H1 (cell line): ENCODE measurements around the gene CORO1A. TPM values are rescaled to one million over a fixed set of nuclear protein-coding genes. Genes with fewer than 3 reads are reported as not detected.

Experiments
- CTCF ChIA-PET: fragments of 300-600 bp; sonication (Branson Sonifier 250); formaldehyde crosslinking; loops from one replicate; lab custom pipeline; 2021; ENCODE audit not compliant: partially characterized antibody; lab: Charles Lee
- POLR2A ChIA-PET: fragments of 300-600 bp; sonication (Branson Sonifier 250); formaldehyde crosslinking; loops from one replicate; lab custom pipeline; 2021; ENCODE audit warnings: inconsistent platforms; ENCODE audit not compliant: partially characterized antibody; lab: Charles Lee
- DNase-seq, 2 experiments: peaks; one replicate each; pipeline versions ENCODE4 v3.0.0 to v3.0.0-alpha.2; 2010 to 2022; ENCODE audit warnings: low spot score in 2 of 2, low read depth in 1 of 2, mixed read lengths in 1 of 2
- FAIRE-seq: peaks from 2 replicates; lab custom pipeline; 2011; peaks lifted over from hg19 to GRCh38; lab: Jason Lieb, UNC
- H2AFZ ChIP-seq: 2 replicates; pipeline ENCODE4 v1.8.1; 2012; ENCODE audit warnings: low read length, inconsistent platforms
- H2AK5ac ChIP-seq: 2 replicates; pipeline ENCODE4 v1.6.1; 2013; ENCODE audit warnings: low read depth, low read length
- H2BK120ac ChIP-seq: replicated peaks from 2 replicates; pipeline ENCODE3; 2013; ENCODE audit warnings: low read depth, low read length, inconsistent platforms
- H2BK12ac ChIP-seq: 2 replicates; pipeline ENCODE4 v1.6.1; 2013; ENCODE audit warnings: low read depth, low read length
- H2BK15ac ChIP-seq: 2 replicates; pipeline ENCODE4 v1.6.1; 2013; ENCODE audit warnings: low read length
- H2BK20ac ChIP-seq: 2 replicates; pipeline ENCODE4 v1.6.1; 2013; ENCODE audit warnings: low read length
- H2BK5ac ChIP-seq: 2 replicates; pipeline ENCODE4 v1.6.1; 2013; ENCODE audit warnings: low read depth, low read length
- H3K14ac ChIP-seq: 2 replicates; pipeline ENCODE4 v1.6.1; 2013; ENCODE audit warnings: inconsistent platforms; ENCODE audit not compliant: insufficient read length
- H3K18ac ChIP-seq: 2 replicates; pipeline ENCODE4 v1.6.1; 2013; ENCODE audit warnings: low read length; ENCODE audit errors: extremely low read depth
- H3K23ac ChIP-seq: 2 replicates; pipeline ENCODE4 v1.6.1; 2013; ENCODE audit warnings: inconsistent platforms; ENCODE audit not compliant: insufficient read length
- H3K23me2 ChIP-seq: 2 replicates; pipeline ENCODE4 v1.6.1; 2013; ENCODE audit warnings: low read depth, low read length
- H3K27ac ChIP-seq: 2 replicates; pipeline ENCODE4 v1.6.1; 2011; ENCODE audit warnings: low read depth, low read length, inconsistent platforms
- H3K27me3 ChIP-seq, 4 experiments: replicated peaks in 1 of 4; 1 replicate in 1 of 4; 2 replicates in 3 of 4; pipeline versions ENCODE4 v1.6.1 to v1.8.1; 2011 to 2013; ENCODE audit warnings: low read length in 3 of 4, mild to moderate bottlenecking in 3 of 4, inconsistent platforms in 2 of 4, mixed read lengths in 2 of 4, moderate library complexity in 1 of 4; ENCODE audit not compliant: control insufficient read depth in 3 of 4, insufficient read depth in 3 of 4; ENCODE audit errors: extremely low read depth in 1 of 4
- H3K36me3 ChIP-seq, 4 experiments: 2 replicates each; pipeline versions ENCODE4 v1.6.1 to v1.8.1; 2011 to 2013; ENCODE audit warnings: mild to moderate bottlenecking in 4 of 4, low read length in 3 of 4, moderate library complexity in 2 of 4, control low read depth in 1 of 4, inconsistent platforms in 1 of 4; ENCODE audit not compliant: insufficient read depth in 4 of 4, control insufficient read depth in 2 of 4
- H3K4ac ChIP-seq: replicated peaks from 2 replicates; pipeline ENCODE3; 2013; ENCODE audit warnings: low read length, low read depth, mixed read lengths, inconsistent platforms; ENCODE audit not compliant: insufficient read length
- H3K4me1 ChIP-seq, 4 experiments: replicated peaks in 1 of 4; 1 replicate in 1 of 4; 2 replicates in 3 of 4; pipeline versions ENCODE4 v1.6.1 to v1.8.1; 2011 to 2013; ENCODE audit warnings: low read length in 3 of 4, inconsistent platforms in 2 of 4, mixed read lengths in 1 of 4; ENCODE audit not compliant: insufficient read depth in 4 of 4, control insufficient read depth in 3 of 4
- H3K4me2 ChIP-seq, 2 experiments: 2 replicates each; pipeline versions ENCODE4 v1.6.1 to v1.8.1; 2011 to 2013; ENCODE audit warnings: low read depth in 2 of 2, low read length in 2 of 2, control low read depth in 1 of 2, inconsistent platforms in 1 of 2, mild to moderate bottlenecking in 1 of 2; ENCODE audit not compliant: insufficient read depth in 1 of 2
- H3K4me3 ChIP-seq, 4 experiments: fragments of 200-600, 300-600 bp in 1 of 4; sonication (generic), shearing (Covaris generic), sonication (Bioruptor Twin) in 1 of 4; 2 replicates each; pipeline versions ENCODE4 v1.5.1 to v1.8.1; 2011 to 2016; ENCODE audit warnings: low read length in 4 of 4, low read depth in 3 of 4, control low read depth in 2 of 4, inconsistent platforms in 2 of 4, mild to moderate bottlenecking in 2 of 4, mixed read lengths in 1 of 4, moderate library complexity in 1 of 4; ENCODE audit not compliant: insufficient read depth in 2 of 4; ENCODE audit errors: extremely low read depth in 1 of 4
- H3K56ac ChIP-seq: replicated peaks from 2 replicates; pipeline ENCODE3; 2013; ENCODE audit warnings: low read depth, mild to moderate bottlenecking, mixed read lengths, low read length, inconsistent platforms; ENCODE audit not compliant: insufficient read length
- H3K79me1 ChIP-seq: 2 replicates; pipeline ENCODE4 v1.6.1; 2013; ENCODE audit warnings: low read depth, low read length, control low read depth
- H3K79me2 ChIP-seq, 2 experiments: 2 replicates each; pipeline versions ENCODE4 v1.6.1 to v1.8.1; 2012 to 2013; ENCODE audit warnings: low read length in 2 of 2, mild to moderate bottlenecking in 2 of 2, inconsistent platforms in 1 of 2; ENCODE audit not compliant: insufficient read depth in 2 of 2, control insufficient read depth in 1 of 2
- H3K9ac ChIP-seq, 4 experiments: replicated peaks in 1 of 4; 1 replicate in 1 of 4; 2 replicates in 3 of 4; pipeline versions ENCODE4 v1.6.1 to v1.8.1; 2011 to 2013; ENCODE audit warnings: low read depth in 3 of 4, low read length in 3 of 4, control low read depth in 2 of 4, mild to moderate bottlenecking in 2 of 4, moderate library complexity in 2 of 4, inconsistent platforms in 1 of 4; ENCODE audit errors: extremely low read depth in 1 of 4
- H3K9me3 ChIP-seq, 2 experiments: 2 replicates each; pipeline versions ENCODE4 v1.6.1 to v1.8.1; 2012 to 2013; ENCODE audit warnings: mild to moderate bottlenecking in 2 of 2, moderate library complexity in 2 of 2, control low read depth in 1 of 2, inconsistent platforms in 1 of 2, low read depth in 1 of 2, low read length in 1 of 2, mixed read lengths in 1 of 2; ENCODE audit not compliant: insufficient read depth in 2 of 2
- H4K20me1 ChIP-seq, 2 experiments: replicated peaks in 1 of 2; 2 replicates each; pipeline versions ENCODE3 to v1.8.1; 2011 to 2013; ENCODE audit warnings: inconsistent platforms in 2 of 2, low read length in 2 of 2, mild to moderate bottlenecking in 1 of 2; ENCODE audit not compliant: insufficient read depth in 2 of 2, control insufficient read depth in 1 of 2
- H4K5ac ChIP-seq: 2 replicates; pipeline ENCODE4 v1.6.1; 2013; ENCODE audit warnings: low read length, low read depth, mixed read lengths, inconsistent platforms; ENCODE audit not compliant: insufficient read length
- H4K8ac ChIP-seq: 2 replicates; pipeline ENCODE4 v1.8.0; 2013; ENCODE audit warnings: mild to moderate bottlenecking, moderate library complexity, low read length, inconsistent platforms; ENCODE audit not compliant: insufficient read depth; ENCODE audit errors: extremely low read depth
- H4K91ac ChIP-seq: replicated peaks from 2 replicates; pipeline ENCODE3; 2013; ENCODE audit warnings: low read length, mixed read lengths, inconsistent platforms; ENCODE audit not compliant: insufficient read length
- BCL11A ChIP-seq, 2 experiments: IDR thresholded peaks; one replicate each; pipeline ENCODE4 v1.6.1; 2011; ENCODE audit warnings: low read depth in 2 of 2, low read length in 2 of 2, mild to moderate bottlenecking in 2 of 2
- BRCA1 ChIP-seq: IDR thresholded peaks from 2 replicates; pipeline ENCODE4 v1.6.1; 2012; ENCODE audit warnings: low read depth, low read length, improper control_type of control experiment
- CREB1 ChIP-seq: IDR thresholded peaks from 2 replicates; pipeline ENCODE4 v1.6.1; 2012; ENCODE audit warnings: inconsistent platforms
- CTCF ChIP-seq, 3 experiments: IDR thresholded peaks; 1 replicate in 2 of 3; 2 replicates in 1 of 3; pipeline versions ENCODE4 v1.5.1 to v1.6.1; 2011; ENCODE audit warnings: low read length in 3 of 3, mild to moderate bottlenecking in 3 of 3, inconsistent platforms in 2 of 3, low read depth in 1 of 3, moderate library complexity in 1 of 3; ENCODE audit not compliant: insufficient read depth in 1 of 3; ENCODE audit errors: control extremely low read depth in 1 of 3
- MAX ChIP-seq: IDR thresholded peaks from 2 replicates; pipeline ENCODE4 v1.6.1; 2012; ENCODE audit warnings: inconsistent platforms
- PHF8 ChIP-seq: fragments of 200-600 bp; sonication (generic); conservative IDR thresholded peaks from 2 replicates; pipeline ENCODE4 v1.7.1; 2012; ENCODE audit warnings: low read depth, mild to moderate bottlenecking, inconsistent platforms, low read length, moderate library complexity
- RNF2 ChIP-seq: fragments of 200-900, 300-1000 bp; sonication (generic); IDR thresholded peaks from 2 replicates; pipeline ENCODE4 v1.7.1; 2016; ENCODE audit warnings: borderline replicate concordance, low read depth, mild to moderate bottlenecking, antibody characterized with exemption, low read length; ENCODE audit not compliant: poor library complexity, severe bottlenecking; ENCODE audit errors: missing control alignments
- TBP ChIP-seq: IDR thresholded peaks from 2 replicates; pipeline ENCODE4 v1.6.1; 2011; ENCODE audit warnings: low read depth, low read length, improper control_type of control experiment
- TEAD4 ChIP-seq: IDR thresholded peaks from 2 replicates; pipeline ENCODE4 v1.6.1; 2012; ENCODE audit warnings: low read depth, low read length, inconsistent platforms, mixed read lengths
- WGBS, 2 experiments: shearing (Covaris generic) in 1 of 2; methylation state at CpG; one replicate each; pipeline versions ENCODE4 v1.1.6 to v1.1.7; 2013 to 2015; ENCODE audit warnings: low lambda C conversion rate in 2 of 2, mixed read lengths in 2 of 2, inconsistent platforms in 1 of 2, low coverage in 1 of 2, missing lambda C conversion rate in 1 of 2; ENCODE audit not compliant: insufficient replicate concordance in 2 of 2, insufficient coverage in 1 of 2, insufficient read length in 1 of 2; ENCODE audit errors: extremely low coverage in 1 of 2, missing lambda C conversion rate in 1 of 2; 5-methylcytosine and 5-hydroxymethylcytosine counted together
- polyA plus RNA-seq, 7 experiments: library from polyadenylated mRNA; depleted of rRNA in 3 of 7; stranded (reverse) in 5 of 7; unstranded in 2 of 7; fragments of >200 nt in 5 of 7; fragments of 200-250 nt in 2 of 7; gene quantifications; 1 replicate in 5 of 7; 2 replicates in 1 of 7; 4 replicates in 1 of 7; pipeline versions ENCODE4 v1.2.1 to v1.2.3, GENCODE V29; 2011 to 2013; ENCODE audit warnings: missing spikeins in 2 of 7, mixed read lengths in 2 of 7
- total RNA-seq: library from RNA; stranded (reverse); fragmentation: NEBNext Ultra II Directional; extraction: Animal tissue kit (Norgen Biotek cat#: 25700); gene quantifications from 2 replicates; pipeline ENCODE4 v1.2.1, GENCODE V29; 2021

Gene CORO1A
- total and polyA plus RNA-seq, 2 of the 8 experiments (the other 6 are each of a cell fraction or from before 2014, with no cell fraction given) = 10.9 to 11.7 TPM

- no peak for FAIRE-seq
Observed at GRCh38 chr16:30155188-30155587, 28.2 kb upstream of the CORO1A start.

More at GRCh38 chr16:30155188-30155587, 28.2 kb upstream of the CORO1A start:
- no peak for DNase-seq
- Histone ChIP-seq H2AFZ (no peak overlapping the region), H2BK20ac (no peak overlapping the region), H2BK15ac (no peak overlapping the region), H3K4ac (no peak overlapping the region), H4K91ac (no peak overlapping the region), H2BK5ac (no peak overlapping the region), H3K79me2 (no peaks in the 10 kb centered on the region), H2BK120ac (no peak overlapping the region), H3K27me3 (no peaks in the 10 kb centered on the region; a peak in 2 of 7 replicates), H3K23me2 (no peaks in the 10 kb centered on the region), H3K18ac (no peak overlapping the region), H4K5ac (no peak overlapping the region), H3K4me3 (no peak overlapping the region), H3K4me2 (no peak overlapping the region), H4K20me1 (no peaks in the 10 kb centered on the region), H2BK12ac (no peak overlapping the region), H3K79me1 (no peaks in the 10 kb centered on the region), H3K9me3 (peaks cover 0 to 7% of the 10 kb centered on the region in 2 experiments; a peak in 1 of 4 replicates), H3K4me1 (no peaks in the 10 kb centered on the region), H3K56ac (no peak overlapping the region), H3K23ac (no peak overlapping the region), H3K27ac (no peak overlapping the region), H3K36me3 (no peaks in the 10 kb centered on the region), H3K9ac (no peak overlapping the region), H2AK5ac (no peak overlapping the region), H4K8ac (no peak overlapping the region), H3K14ac (no peak overlapping the region)
- CTCF ChIA-PET = no interaction called here
- 92% methylated on average over 5 of the region's 5 CpGs; no CpG with 5 or more reads in 1 of the 2 experiments for WGBS, 2 experiments
- POLR2A ChIA-PET = interaction anchor here (0.6 kb wide), 1 partner anchor 9 kb away, joined by 3 read pairs; no protein-coding TSS in a partner anchor
- TF ChIP-seq BCL11A (IDR thresholded peaks at IDR 0.05; ENCODE audit: low read depth in 2 of 2, low read length in 2 of 2) = no peak
- TF ChIP-seq TBP = no peak
- TF ChIP-seq TEAD4 = no peak
- TF ChIP-seq MAX = no peak
- no peak for TF ChIP-seq BRCA1
- TF ChIP-seq CTCF (IDR thresholded peaks at IDR 0.05; ENCODE audit: control extremely low read depth in 1 of 3, insufficient read depth in 1 of 3, low read depth in 1 of 3, low read length in 3 of 3) = no peak
- TF ChIP-seq RNF2 = no peak
- no peak for TF ChIP-seq PHF8
- TF ChIP-seq CREB1 = no peak
